Measurements from ENCODE around the gene CNTNAP2.

Gene CNTNAP2

GRCh38 chr7:147251751-147252325, 1135.2 kb downstream of the CNTNAP2 start:
- DNase-seq (ENCODE audit: low read depth): no peak

GRCh38 chr7:147261693-147262092, 1145.1 kb downstream of the CNTNAP2 start:
- DNase-seq (ENCODE audit: low read depth): no peak

GRCh38 chr7:147265528-147265927, 1148.9 kb downstream of the CNTNAP2 start:
- DNase-seq (ENCODE audit: low read depth): no peak

GRCh38 chr7:147276106-147276505, 1159.5 kb downstream of the CNTNAP2 start:
- no peak for DNase-seq (ENCODE audit: low read depth)

GRCh38 chr7:147276783-147277370, 1160.3 kb downstream of the CNTNAP2 start:
- no peak for DNase-seq (ENCODE audit: low read depth)

- no peak for DNase-seq (ENCODE audit: low read depth)
These were observed 1162.9 kb downstream of the CNTNAP2 start for GRCh38 chr7:147279514-147279913.

- no peak for DNase-seq (ENCODE audit: low read depth)
These were observed 1163.4 kb downstream of the CNTNAP2 start for GRCh38 chr7:147279964-147280374.

- no peak for DNase-seq (ENCODE audit: low read depth)
These were observed 1165.6 kb downstream of the CNTNAP2 start for GRCh38 chr7:147282204-147282603.

GRCh38 chr7:147296201-147296600, 1179.6 kb downstream of the CNTNAP2 start:
- no peak for DNase-seq (ENCODE audit: low read depth)

- no peak for DNase-seq (ENCODE audit: low read depth)
These were observed 1180.4 kb downstream of the CNTNAP2 start for GRCh38 chr7:147296986-147297385.

- peak; percentile 7 for DNase-seq (ENCODE audit: low read depth)
These were observed 1182.0 kb downstream of the CNTNAP2 start for GRCh38 chr7:147298611-147299043.

- no peak for DNase-seq (ENCODE audit: low read depth)
These were observed 1183.7 kb downstream of the CNTNAP2 start for GRCh38 chr7:147300293-147300692.

GRCh38 chr7:147304376-147304775, 1187.8 kb downstream of the CNTNAP2 start:
- DNase-seq (ENCODE audit: low read depth): no peak

GRCh38 chr7:147305827-147306226, 1189.2 kb downstream of the CNTNAP2 start:
- no peak for DNase-seq (ENCODE audit: low read depth)

- DNase-seq (ENCODE audit: low read depth): no peak
These were observed 1191.9 kb downstream of the CNTNAP2 start for GRCh38 chr7:147308539-147308938.

GRCh38 chr7:147311336-147311735, 1194.7 kb downstream of the CNTNAP2 start:
- DNase-seq (ENCODE audit: low read depth): no peak

- DNase-seq (ENCODE audit: low read depth): no peak
These were observed 1204.9 kb downstream of the CNTNAP2 start for GRCh38 chr7:147321504-147321903.

GRCh38 chr7:147332988-147333387, 1216.4 kb downstream of the CNTNAP2 start:
- no peak for DNase-seq (ENCODE audit: low read depth)

GRCh38 chr7:147363101-147363500, 1246.5 kb downstream of the CNTNAP2 start:
- no peak for DNase-seq (ENCODE audit: low read depth)

- DNase-seq (ENCODE audit: low read depth): no peak
These were observed 1259.6 kb downstream of the CNTNAP2 start for GRCh38 chr7:147376192-147376591.

GRCh38 chr7:147380926-147381325, 1264.3 kb downstream of the CNTNAP2 start:
- DNase-seq (ENCODE audit: low read depth): no peak

GRCh38 chr7:147394329-147394728, 1277.7 kb downstream of the CNTNAP2 start:
- DNase-seq (ENCODE audit: low read depth): no peak

- DNase-seq (ENCODE audit: low read depth): peak; percentile 38
These were observed 1283.7 kb downstream of the CNTNAP2 start for GRCh38 chr7:147400221-147400689.

GRCh38 chr7:147400925-147401324, 1284.3 kb downstream of the CNTNAP2 start:
- no peak for DNase-seq (ENCODE audit: low read depth)

All from EH (cell line).